Measurements from ENCODE around the gene EXOC4.
"Not testable (repeated sequence)": the region's sequence is repeated elsewhere in the genome, so short reads cannot be mapped to it uniquely, and the experiment has no call there.

Gene EXOC4

GRCh38 chr7:134056816-134057215, 803.9 kb downstream of the EXOC4 start:
- no peak for DNase-seq (ENCODE audit: low read depth in 1 of 2, low spot score in 1 of 2)

- DNase-seq (ENCODE audit: low read depth in 1 of 2, low spot score in 1 of 2): no peak
Measured at GRCh38 chr7:134058521-134058920, 805.6 kb downstream of the EXOC4 start.

GRCh38 chr7:134058980-134059379, 806.1 kb downstream of the EXOC4 start:
- no peak for DNase-seq (ENCODE audit: low read depth in 1 of 2, low spot score in 1 of 2)

GRCh38 chr7:134059921-134060320, 807.0 kb downstream of the EXOC4 start:
- DNase-seq (ENCODE audit: low read depth in 1 of 2, low spot score in 1 of 2): no peak

- no peak for DNase-seq (ENCODE audit: low read depth in 1 of 2, low spot score in 1 of 2)
Measured at GRCh38 chr7:134060874-134061273, 808.0 kb downstream of the EXOC4 start.

GRCh38 chr7:134062460-134062859, 809.6 kb downstream of the EXOC4 start:
- DNase-seq (ENCODE audit: low read depth in 1 of 2, low spot score in 1 of 2): no peak

- DNase-seq (ENCODE audit: low read depth in 1 of 2, low spot score in 1 of 2): no peak
Measured at GRCh38 chr7:134065415-134065814, 812.5 kb downstream of the EXOC4 start.

GRCh38 chr7:134067164-134067563, 814.3 kb downstream of the EXOC4 start:
- DNase-seq (ENCODE audit: low read depth in 1 of 2, low spot score in 1 of 2): no peak

- no peak for DNase-seq (ENCODE audit: low read depth in 1 of 2, low spot score in 1 of 2)
Measured at GRCh38 chr7:134068670-134069069, 815.8 kb downstream of the EXOC4 start.

GRCh38 chr7:134069187-134069586, 816.3 kb downstream of the EXOC4 start:
- DNase-seq (ENCODE audit: low read depth in 1 of 2, low spot score in 1 of 2): no peak

- DNase-seq (ENCODE audit: low read depth in 1 of 2, low spot score in 1 of 2): no peak
Measured at GRCh38 chr7:134070673-134071072, 817.8 kb downstream of the EXOC4 start.

GRCh38 chr7:134071355-134072331, 818.8 kb downstream of the EXOC4 start:
- no peak for DNase-seq (ENCODE audit: low read depth in 1 of 2, low spot score in 1 of 2)

- no peak for DNase-seq (ENCODE audit: low read depth in 1 of 2, low spot score in 1 of 2)
Measured at GRCh38 chr7:134073276-134073675, 820.4 kb downstream of the EXOC4 start.

GRCh38 chr7:134075799-134076198, 822.9 kb downstream of the EXOC4 start:
- no peak for DNase-seq (ENCODE audit: low read depth in 1 of 2, low spot score in 1 of 2)

- not testable (repeated sequence) for DNase-seq (ENCODE audit: low read depth in 1 of 2, low spot score in 1 of 2)
Measured at GRCh38 chr7:134077560-134077959, 824.7 kb downstream of the EXOC4 start.

GRCh38 chr7:134078991-134079390, 826.1 kb downstream of the EXOC4 start:
- no peak for DNase-seq (ENCODE audit: low read depth in 1 of 2, low spot score in 1 of 2)

- DNase-seq (ENCODE audit: low read depth in 1 of 2, low spot score in 1 of 2): no peak
Measured at GRCh38 chr7:134081695-134082094, 828.8 kb downstream of the EXOC4 start.

GRCh38 chr7:134083766-134084487, 831.0 kb downstream of the EXOC4 start:
- DNase-seq (ENCODE audit: low read depth in 1 of 2, low spot score in 1 of 2): no peak

GRCh38 chr7:134084488-134085144, 831.7 kb downstream of the EXOC4 start:
- DNase-seq (ENCODE audit: low read depth in 1 of 2, low spot score in 1 of 2): no peak

- no peak for DNase-seq (ENCODE audit: low read depth in 1 of 2, low spot score in 1 of 2)
Measured at GRCh38 chr7:134085311-134085710, 832.4 kb downstream of the EXOC4 start.

- DNase-seq (ENCODE audit: low read depth in 1 of 2, low spot score in 1 of 2): no peak
Measured at GRCh38 chr7:134086998-134087735, 834.3 kb downstream of the EXOC4 start.

All from activated CD4-positive, alpha-beta T cell treated with anti-CD3 and anti-CD28 coated beads, Interleukin-2, amount 50 U/mL, for 24 hours (primary cell).